ENCODE measurements around the gene PPFIA1.
"Not testable (repeated sequence)": the region's sequence is repeated elsewhere in the genome, so short reads cannot be mapped to it uniquely, and the experiment has no call there.

DNA sequence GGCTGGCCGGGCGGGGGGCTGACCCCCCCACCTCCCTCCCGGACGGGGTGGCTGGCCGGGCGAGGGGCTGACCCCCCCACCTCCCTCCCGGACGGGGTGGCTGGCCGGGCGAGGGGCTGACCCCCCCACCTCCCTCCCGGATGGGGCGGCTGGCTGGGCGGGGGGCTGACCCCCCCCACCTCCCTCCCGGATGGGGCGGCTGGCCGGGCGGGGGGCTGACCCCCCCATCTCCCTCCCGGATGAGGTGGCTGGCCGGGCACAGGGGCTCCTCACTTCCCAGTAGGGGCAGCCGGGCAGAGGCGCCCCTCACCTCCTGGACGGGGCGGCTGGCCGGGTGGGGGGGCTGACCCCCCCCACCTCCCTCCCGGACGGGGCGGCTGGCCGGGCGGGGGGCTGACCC is 24.7 kb downstream of the PPFIA1 start:
- not testable (repeated sequence) for TF ChIP-seq POLR2A (IDR thresholded peaks at IDR 0.05; ENCODE audit: low read length); GATA1 (IDR thresholded peaks at IDR 0.05; ENCODE audit: low read depth, low read length)
